PC-9 (cell line): ENCODE data around the gene TBC1D22A. TPM values are rescaled to one million over a fixed set of nuclear protein-coding genes. Genes with fewer than 3 reads are reported as not detected.

ENCODE experiments used
- BruUV-seq: library from RNA; stranded (reverse); fragments of 400-500 nt; replicated peaks from 2 replicates; lab custom pipeline; 2021; lab: Mats Ljungman, UMichigan
- CTCF ChIA-PET: fragments of 300-600 bp; sonication (Branson Sonifier 250); formaldehyde crosslinking; loops from one replicate; lab custom pipeline; 2022; ENCODE audit warnings: antibody characterized with exemption; lab: Charles Lee
- POLR2A ChIA-PET: fragments of 300-600 bp; sonication (Branson Sonifier 250); formaldehyde crosslinking; loops from one replicate; lab custom pipeline; 2022; ENCODE audit warnings: antibody characterized with exemption; ENCODE audit not compliant: unreplicated experiment; lab: Charles Lee
- DNase-seq, 2 experiments: peaks; one replicate each; pipeline versions ENCODE4 v3.0.0 to v3.0.0-alpha.2; 2015 to 2022; ENCODE audit warnings: mixed read lengths in 1 of 2
- H2AFZ ChIP-seq: fragments of 200-600 bp; sonication (generic); 2 replicates; pipeline ENCODE4 v1.8.1; 2017; ENCODE audit warnings: antibody characterized with exemption
- H3F3A ChIP-seq: fragments of 200-600 bp; sonication (generic); 2 replicates; pipeline ENCODE4 v1.8.1; 2017; ENCODE audit warnings: antibody characterized with exemption, mild to moderate bottlenecking, low read depth; ENCODE audit not compliant: insufficient read depth
- H3K27ac ChIP-seq: fragments of 200-600 bp; sonication (generic); 2 replicates; pipeline ENCODE4 v1.6.1; 2016; ENCODE audit warnings: mixed run types
- H3K27me3 ChIP-seq: fragments of 200-600 bp; sonication (generic); 2 replicates; pipeline ENCODE4 v1.6.1; 2016; ENCODE audit warnings: low read depth, mixed run types; ENCODE audit not compliant: insufficient read depth
- H3K36me3 ChIP-seq: fragments of 200-600 bp; sonication (generic); 2 replicates; pipeline ENCODE4 v1.6.1; 2016; ENCODE audit warnings: low read depth, mixed run types
- H3K4me1 ChIP-seq: fragments of 200-600 bp; sonication (generic); replicated peaks from 2 replicates; pipeline ENCODE4 v1.6.1; 2016; ENCODE audit warnings: mixed run types; ENCODE audit not compliant: insufficient read depth
- H3K4me2 ChIP-seq: fragments of 200-600 bp; sonication (generic); 2 replicates; pipeline ENCODE4 v1.6.1; 2017; ENCODE audit warnings: mixed run types
- H3K4me3 ChIP-seq: fragments of 200-600 bp; sonication (generic); 2 replicates; pipeline ENCODE4 v1.6.1; 2016; ENCODE audit warnings: mixed run types
- H3K79me2 ChIP-seq: fragments of 200-600 bp; sonication (generic); 2 replicates; pipeline ENCODE4 v1.6.1; 2017; ENCODE audit warnings: low read depth, mixed run types
- H3K9me2 ChIP-seq: fragments of 200-600 bp; sonication (generic); 2 replicates; pipeline ENCODE4 v1.8.1; 2017; ENCODE audit warnings: mild to moderate bottlenecking; ENCODE audit not compliant: insufficient read depth
- H3K9me3 ChIP-seq: fragments of 200-600 bp; sonication (generic); 2 replicates; pipeline ENCODE4 v1.8.1; 2016; ENCODE audit warnings: low read depth; ENCODE audit not compliant: insufficient read depth
- H4K20me1 ChIP-seq: fragments of 200-600 bp; sonication (generic); 2 replicates; pipeline ENCODE4 v1.8.1; 2017; ENCODE audit not compliant: insufficient read depth
- CTCF ChIP-seq: fragments of 200-600 bp; sonication (generic); conservative IDR thresholded peaks from 2 replicates; pipeline ENCODE4 v1.6.1; 2017; ENCODE audit warnings: mixed run types, antibody characterized with exemption, mild to moderate bottlenecking, moderate library complexity
- EZH2 ChIP-seq: fragments of 200-600 bp; sonication (generic); IDR thresholded peaks from 2 replicates; pipeline ENCODE4 v1.8.0; 2017; ENCODE audit warnings: antibody characterized with exemption, low read depth
- intact Hi-C: fragments of 100-400 bp; cut with micrococcal nuclease; formaldehyde crosslinking; loops from one replicate; pipeline ENCODE4 v1.10.0; 2022; ENCODE audit not compliant: unreplicated experiment
- total RNA-seq: library from RNA; stranded (reverse); gene quantifications from 2 replicates; pipeline ENCODE4 v1.2.3, GENCODE V29; 2021

Gene TBC1D22A
- total RNA-seq, 1 experiment from 2014 or later: 40.3 TPM

GRCh38 chr22:47062126-47062525 lies 299.7 kb downstream of the TBC1D22A start:
- Histone ChIP-seq H3K4me3 (no peak overlapping the region), H3K9me2 (no peaks in the 10 kb centered on the region), H2AFZ (no peak overlapping the region), H3K9me3 (no peaks in the 10 kb centered on the region), H3K36me3 (no peaks in the 10 kb centered on the region), H3K4me1 (no peaks in the 10 kb centered on the region), H3K79me2 (no peaks in the 10 kb centered on the region), H4K20me1 (peaks cover 9% of the 10 kb centered on the region; the same call in 1 of the 2 replicates), H3K27ac (no peak overlapping the region), H3K27me3 (no peaks in the 10 kb centered on the region), H3F3A (no peaks in the 10 kb centered on the region), H3K4me2 (no peak overlapping the region)
- intact Hi-C loops: no loop called here
- no TSS peak for BruUV-seq
- ChIA-PET POLR2A (no interaction called here), CTCF (no interaction called here)
- TF ChIP-seq EZH2: no peak
- DNase-seq: no peak

DNA sequence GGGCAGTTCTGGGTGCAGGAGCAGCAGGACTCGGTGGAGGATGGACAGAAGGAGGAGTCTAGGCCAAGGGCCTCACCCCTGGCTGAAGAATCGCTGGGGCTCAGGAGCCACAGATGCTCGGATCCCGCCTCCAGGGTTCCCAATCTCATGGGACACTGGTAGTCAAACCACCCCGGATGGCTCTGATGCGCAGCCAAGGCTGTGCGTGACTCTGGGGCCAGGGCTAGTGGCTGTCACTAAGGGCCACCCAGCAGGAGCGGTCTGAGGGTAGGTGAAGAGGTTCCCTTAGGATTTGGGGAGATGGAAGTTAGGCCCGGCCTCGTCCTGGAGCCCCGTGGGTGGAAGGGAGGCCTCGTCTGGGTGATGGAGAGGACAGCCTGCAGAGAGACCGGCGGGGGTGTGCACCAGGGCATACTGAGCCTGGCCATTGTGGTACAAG lies 300.6 kb downstream of the TBC1D22A start:
- CTCF ChIA-PET: no interaction called here
- no peak overlapping the region for H2AFZ ChIP-seq
- POLR2A ChIA-PET: no interaction called here

GRCh38 chr22:47063606-47064005 lies 301.2 kb downstream of the TBC1D22A start:
- H3K27me3 ChIP-seq: no peaks in the 10 kb centered on the region
- H3K27ac ChIP-seq: no peak overlapping the region
- no peaks in the 10 kb centered on the region for H3K4me1 ChIP-seq
- TF ChIP-seq CTCF: no peak
- TF ChIP-seq EZH2: no peak
- intact Hi-C loops: no loop called here
- H4K20me1 ChIP-seq: peaks cover 15% of the 10 kb centered on the region
- no peaks in the 10 kb centered on the region for H3K9me3 ChIP-seq
- DNase-seq: no peak
- H3K36me3 ChIP-seq: no peaks in the 10 kb centered on the region
- POLR2A ChIA-PET: no interaction called here
- H3F3A ChIP-seq: no peaks in the 10 kb centered on the region
- H3K79me2 ChIP-seq: no peaks in the 10 kb centered on the region
- no TSS peak for BruUV-seq
- H3K9me2 ChIP-seq: no peaks in the 10 kb centered on the region
- no peak overlapping the region for H3K4me3 ChIP-seq
- CTCF ChIA-PET: no interaction called here
- no peak overlapping the region for H2AFZ ChIP-seq
- H3K4me2 ChIP-seq: no peak overlapping the region

More for the DNA sequence above, 300.6 kb downstream of the TBC1D22A start:
- Histone ChIP-seq H3F3A (no peaks in the 10 kb centered on the region), H4K20me1 (peaks cover 15% of the 10 kb centered on the region), H3K9me3 (no peaks in the 10 kb centered on the region), H3K27ac (no peak overlapping the region), H3K27me3 (no peaks in the 10 kb centered on the region), H3K4me1 (no peaks in the 10 kb centered on the region), H3K79me2 (no peaks in the 10 kb centered on the region), H3K36me3 (no peaks in the 10 kb centered on the region), H3K4me3 (no peak overlapping the region), H3K9me2 (no peaks in the 10 kb centered on the region), H3K4me2 (no peak overlapping the region)
- DNase-seq: no peak
- intact Hi-C loops: no loop called here
- TF ChIP-seq EZH2 (no peak), CTCF (no peak)
- BruUV-seq: no TSS peak

DNA sequence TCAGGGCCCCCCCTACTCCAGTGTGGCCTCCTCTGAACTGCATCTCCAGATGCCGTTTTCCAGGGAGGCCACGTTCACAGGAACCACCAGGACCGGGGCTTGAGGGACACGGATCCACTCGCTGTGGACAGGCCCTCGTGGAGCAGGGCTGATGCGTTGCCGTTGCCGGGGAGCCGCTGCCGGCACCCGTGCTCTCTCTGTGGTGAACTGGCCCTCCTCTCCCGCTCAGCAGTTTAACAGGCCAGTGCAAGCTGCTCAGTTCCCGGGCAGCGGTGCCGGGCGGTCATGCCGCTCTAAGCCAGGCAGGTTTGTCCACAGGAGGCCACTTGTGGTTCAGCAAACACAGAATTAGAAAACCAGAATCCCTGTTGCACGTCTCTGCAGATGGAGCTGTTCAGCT lies 301.6 kb downstream of the TBC1D22A start:
- H3K9me3 ChIP-seq: no peaks in the 10 kb centered on the region
- CTCF ChIA-PET: no interaction called here
- POLR2A ChIA-PET: no interaction called here

More for the DNA sequence above, 301.6 kb downstream of the TBC1D22A start:
- Histone ChIP-seq H3K36me3 (no peaks in the 10 kb centered on the region), H3K27ac (no peak overlapping the region), H3K4me3 (no peak overlapping the region), H3F3A (no peaks in the 10 kb centered on the region), H3K79me2 (no peaks in the 10 kb centered on the region), H2AFZ (no peak overlapping the region), H4K20me1 (peaks cover 15% of the 10 kb centered on the region), H3K4me2 (no peak overlapping the region), H3K27me3 (no peaks in the 10 kb centered on the region), H3K4me1 (no peaks in the 10 kb centered on the region), H3K9me2 (no peaks in the 10 kb centered on the region)
- no peak for DNase-seq
- no TSS peak for BruUV-seq
- intact Hi-C loops: no loop called here
- TF ChIP-seq CTCF (no peak), EZH2 (no peak)
